Inflammatory macrophage treated with lipopolysaccharide for 4 hours (primary cell): Measurements from ENCODE around the gene TCOF1.
A peak's percentile ranks its signal among the peaks of the same experiment; 100 is the strongest.

Experiments used
- DNase-seq: peaks from one replicate; pipeline ENCODE4 v3.0.0-alpha.2; 2020

TCOF1 gene

GRCh38 chr5:150357326-150358260 is at the start of gene TCOF1:
TCOF1 (plus strand) TSS chr5:150357697; CDS start chr5:150357747, 50 bp downstream.
- peak; percentile 98 for DNase-seq

- no peak for DNase-seq
These were observed 48.2 kb upstream of the TCOF1 start for GRCh38 chr5:150309101-150309885.

GRCh38 chr5:150309886-150310239 is 47.6 kb upstream of the TCOF1 start:
- no peak for DNase-seq

DNA sequence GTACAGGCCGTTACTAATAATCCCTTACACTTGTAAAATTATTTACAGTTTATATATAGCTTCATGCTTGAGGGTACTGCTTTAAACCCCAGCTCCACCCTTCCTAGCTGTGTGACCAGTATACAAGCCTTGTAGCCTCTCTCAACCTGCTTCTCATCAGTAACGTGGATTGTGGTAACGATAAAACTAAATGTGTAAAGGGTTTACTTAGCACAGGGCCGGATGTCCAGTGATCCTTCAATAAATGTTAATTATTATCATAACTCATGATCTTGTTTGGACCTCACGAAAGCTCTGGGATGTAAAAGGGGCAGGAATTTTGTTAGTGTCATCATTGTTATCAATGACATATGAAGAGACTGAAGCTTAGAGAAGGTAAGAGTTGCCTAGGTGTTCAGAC is 47.3 kb upstream of the TCOF1 start:
- DNase-seq = no peak

- no peak for DNase-seq
These were observed 46.3 kb upstream of the TCOF1 start for GRCh38 chr5:150311015-150311692.

GRCh38 chr5:150312518-150312917 is 45.0 kb upstream of the TCOF1 start:
- no peak for DNase-seq

- no peak for DNase-seq
These were observed 44.0 kb upstream of the TCOF1 start for GRCh38 chr5:150313501-150313900.

GRCh38 chr5:150313921-150314716 is 43.4 kb upstream of the TCOF1 start:
- DNase-seq = no peak

- DNase-seq = no peak
These were observed 42.3 kb upstream of the TCOF1 start for GRCh38 chr5:150315245-150315644.

DNA sequence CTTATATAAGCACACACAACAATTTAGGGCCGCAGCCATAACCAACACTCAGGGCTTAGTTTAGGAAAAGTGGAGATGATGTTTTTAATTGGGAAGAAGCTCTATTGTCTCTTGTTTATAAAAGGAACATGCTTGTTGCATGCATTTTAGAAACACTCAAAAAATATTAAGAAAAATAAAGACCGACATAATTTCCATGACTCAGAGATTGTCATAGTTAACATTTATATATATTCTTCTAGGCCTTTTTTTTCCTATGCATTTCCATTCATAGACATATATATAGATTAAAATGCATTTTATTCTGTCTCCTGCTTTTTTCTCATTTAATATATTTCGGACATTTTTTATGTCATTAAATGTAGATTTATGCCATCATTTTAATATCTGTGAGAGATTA is 41.2 kb upstream of the TCOF1 start:
- no peak for DNase-seq

GRCh38 chr5:150317048-150318003 is 40.2 kb upstream of the TCOF1 start:
- DNase-seq = no peak

GRCh38 chr5:150318613-150319483 is 38.6 kb upstream of the TCOF1 start:
- DNase-seq = no peak

DNA sequence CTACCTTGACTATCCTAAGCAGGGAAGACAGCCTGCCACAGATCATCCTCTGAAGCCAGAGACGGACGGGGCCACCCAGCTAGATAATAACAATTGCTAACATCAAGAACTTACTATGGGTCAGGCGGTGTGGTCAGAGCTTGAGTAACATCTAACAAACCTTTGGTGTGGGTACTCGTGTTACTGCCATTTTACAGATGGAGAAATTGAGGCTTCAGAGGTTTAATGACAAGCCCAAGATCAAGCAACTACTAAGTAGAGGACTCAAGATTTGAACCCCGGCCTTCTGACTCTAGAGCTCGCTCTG is 38.1 kb upstream of the TCOF1 start:
- DNase-seq = no peak

GRCh38 chr5:150320044-150320613 is 37.4 kb upstream of the TCOF1 start:
- no peak for DNase-seq

GRCh38 chr5:150321211-150321610 is 36.3 kb upstream of the TCOF1 start:
- DNase-seq = no peak

DNA sequence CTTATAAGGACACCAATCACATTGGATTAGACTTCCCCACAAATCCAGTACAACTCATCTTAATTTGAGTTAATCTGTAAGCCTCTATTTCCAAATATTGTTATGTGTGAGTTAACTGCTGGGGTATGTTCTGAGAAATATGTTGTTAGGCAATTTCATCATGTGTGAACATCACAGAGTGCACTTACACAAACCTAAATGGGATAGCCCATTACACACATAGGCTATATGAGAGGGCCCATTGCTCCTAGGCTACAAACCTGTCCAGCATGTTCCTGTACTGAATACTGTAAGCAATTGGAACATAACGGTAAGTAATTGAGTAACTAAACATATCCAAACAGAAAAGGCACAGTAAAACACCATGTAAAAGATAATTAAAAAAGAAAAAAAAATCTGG is 35.7 kb upstream of the TCOF1 start:
- DNase-seq = no peak

GRCh38 chr5:150322202-150322601 is 35.3 kb upstream of the TCOF1 start:
- no peak for DNase-seq

GRCh38 chr5:150323092-150323491 is 34.4 kb upstream of the TCOF1 start:
- peak; percentile 8 for DNase-seq

DNA sequence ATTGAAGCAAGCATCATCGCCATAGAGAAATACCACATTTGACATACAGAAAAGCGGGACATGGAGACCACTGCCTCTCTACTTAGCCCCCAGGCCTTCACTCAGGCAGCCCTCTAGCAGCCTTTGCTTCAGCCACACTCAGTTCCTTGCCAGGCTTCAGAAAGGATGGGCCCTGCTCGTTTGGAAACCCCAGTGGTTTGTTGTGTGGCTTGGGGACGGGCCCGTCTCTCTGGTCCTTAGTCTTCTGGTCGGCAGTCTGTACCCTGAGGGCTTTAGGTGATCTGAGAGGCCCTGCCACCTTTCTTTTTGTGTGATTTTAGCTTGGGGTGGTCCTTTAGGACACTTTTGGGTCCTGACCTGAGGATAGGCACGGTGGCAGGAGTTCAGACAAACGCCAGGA is 33.7 kb upstream of the TCOF1 start:
- DNase-seq = no peak

DNA sequence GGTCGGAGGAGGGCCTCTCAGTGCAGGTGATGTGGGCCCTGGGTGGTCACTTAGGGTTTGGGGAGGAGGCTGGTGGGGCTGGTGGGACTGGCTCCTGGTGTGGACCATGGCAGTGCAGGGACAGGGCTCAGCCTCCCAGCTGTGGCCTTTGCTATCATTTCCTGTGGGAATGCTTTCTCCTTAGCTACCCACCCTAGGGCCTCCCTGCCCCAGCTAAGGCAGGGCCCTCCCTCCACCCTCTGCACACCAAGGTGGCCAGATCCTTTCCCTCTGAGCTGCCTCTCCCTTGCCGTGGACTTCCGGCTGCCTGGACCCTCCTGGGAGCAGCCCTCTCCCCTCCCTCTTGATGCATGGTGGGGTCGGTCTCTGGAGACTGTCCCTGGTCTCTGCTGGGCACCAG is 32.1 kb upstream of the TCOF1 start:
- DNase-seq = no peak
